CD4-positive, alpha-beta T cell treated with Interferon gamma for 1 hour (primary cell): Measurements from ENCODE around the gene CDC34.

Experiments
- DNase-seq: peaks from one replicate; pipeline ENCODE4 v3.0.0-alpha.2; 2020

CDC34 gene

GRCh38 chr19:497869-498510, 33.6 kb upstream of the CDC34 start:
- no peak for DNase-seq

- DNase-seq, result no peak
Observed at GRCh38 chr19:498511-498891, 33.1 kb upstream of the CDC34 start.

DNA sequence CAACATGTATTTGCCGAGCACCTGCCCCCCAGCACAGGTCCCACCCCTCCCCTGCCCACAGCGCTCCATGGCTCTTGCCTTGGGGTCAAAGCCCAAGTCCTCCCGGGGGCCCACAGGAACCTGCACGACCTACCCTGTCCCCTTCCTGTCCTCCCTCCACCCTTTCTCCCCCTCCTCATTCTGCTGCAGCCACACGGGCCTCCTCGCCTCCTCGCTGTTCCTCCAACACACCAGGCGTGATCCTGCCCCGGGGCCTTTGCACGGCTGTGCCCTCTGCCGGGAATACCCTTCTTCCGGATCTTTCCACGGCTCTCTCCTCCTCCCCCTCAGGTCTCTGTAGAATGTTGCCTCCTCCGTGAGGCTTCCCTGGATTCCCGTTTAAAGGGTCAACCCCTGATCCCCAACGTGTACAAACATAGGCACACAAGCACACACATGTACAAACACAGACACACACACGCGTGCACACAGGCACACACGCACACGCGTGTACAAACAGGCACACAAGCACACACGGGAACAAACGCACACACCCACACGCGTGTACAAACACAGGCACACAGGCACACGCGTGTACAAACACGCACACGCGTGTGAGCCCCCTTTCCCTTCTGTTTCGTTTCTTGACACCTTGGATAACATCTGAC, 32.5 kb upstream of the CDC34 start:
- DNase-seq, result no peak

- DNase-seq, result no peak
Observed at GRCh38 chr19:501646-502045, 29.9 kb upstream of the CDC34 start.

DNA sequence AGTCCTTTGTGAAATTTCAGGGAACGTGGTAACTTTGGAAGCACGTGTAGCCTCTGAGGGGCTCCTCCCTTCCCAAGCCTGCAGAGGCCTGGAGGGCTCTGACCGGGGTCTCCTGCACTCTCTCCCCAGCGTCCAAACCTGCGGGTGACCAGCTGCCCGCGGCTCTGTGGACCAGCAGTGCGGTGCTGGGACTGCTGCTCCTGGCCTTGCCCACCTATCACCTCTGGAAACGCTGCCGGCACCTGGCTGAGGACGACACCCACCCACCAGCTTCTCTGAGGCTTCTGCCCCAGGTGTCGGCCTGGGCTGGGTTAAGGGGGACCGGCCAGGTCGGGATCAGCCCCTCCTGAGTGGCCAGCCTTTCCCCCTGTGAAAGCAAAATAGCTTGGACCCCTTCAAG, 26.9 kb upstream of the CDC34 start:
- DNase-seq, result no peak

DNA sequence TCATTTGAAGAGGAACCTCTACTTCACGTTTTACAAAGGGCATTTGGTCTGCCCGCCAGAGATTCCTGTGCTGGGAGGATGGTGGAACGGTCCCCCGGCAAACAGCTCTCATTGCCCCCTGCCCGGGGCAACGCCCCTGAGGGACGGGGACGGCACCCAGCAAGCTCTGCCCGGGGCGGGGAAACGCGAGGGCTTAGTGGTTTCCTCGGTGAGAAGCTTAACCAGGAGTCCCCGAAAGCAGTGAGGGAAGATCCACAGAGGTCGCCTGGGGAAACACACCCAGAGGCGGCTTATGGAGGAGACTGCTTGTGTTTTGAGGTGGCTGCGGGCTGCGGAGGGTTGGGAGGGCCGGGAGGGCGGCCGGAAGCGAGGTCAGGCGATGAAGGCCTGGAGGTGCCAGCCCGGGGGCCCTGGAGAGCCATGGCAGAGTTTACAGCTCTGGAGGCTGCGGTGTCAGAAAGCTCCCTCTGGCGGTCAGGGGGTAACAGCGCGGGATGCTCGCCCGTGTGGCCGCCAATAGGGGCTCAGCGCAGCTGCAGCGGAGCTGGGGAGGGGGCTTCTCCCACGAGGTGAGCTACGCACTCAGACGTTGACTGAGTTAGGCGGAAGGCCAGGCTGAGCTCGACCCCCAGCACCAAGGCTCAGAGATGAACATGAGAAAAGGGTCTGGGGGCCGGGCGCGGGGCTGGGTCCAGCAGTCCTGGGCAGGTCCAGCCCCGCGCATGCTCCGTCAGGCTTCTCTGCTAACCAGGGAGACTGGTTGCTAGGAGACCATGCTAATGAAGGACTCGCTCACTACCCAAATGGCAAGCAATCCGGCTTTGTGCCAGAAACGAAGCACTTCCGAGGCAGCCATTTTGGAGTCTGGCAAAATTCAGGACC, 24.9 kb upstream of the CDC34 start:
- DNase-seq, result peak; percentile 97

DNA sequence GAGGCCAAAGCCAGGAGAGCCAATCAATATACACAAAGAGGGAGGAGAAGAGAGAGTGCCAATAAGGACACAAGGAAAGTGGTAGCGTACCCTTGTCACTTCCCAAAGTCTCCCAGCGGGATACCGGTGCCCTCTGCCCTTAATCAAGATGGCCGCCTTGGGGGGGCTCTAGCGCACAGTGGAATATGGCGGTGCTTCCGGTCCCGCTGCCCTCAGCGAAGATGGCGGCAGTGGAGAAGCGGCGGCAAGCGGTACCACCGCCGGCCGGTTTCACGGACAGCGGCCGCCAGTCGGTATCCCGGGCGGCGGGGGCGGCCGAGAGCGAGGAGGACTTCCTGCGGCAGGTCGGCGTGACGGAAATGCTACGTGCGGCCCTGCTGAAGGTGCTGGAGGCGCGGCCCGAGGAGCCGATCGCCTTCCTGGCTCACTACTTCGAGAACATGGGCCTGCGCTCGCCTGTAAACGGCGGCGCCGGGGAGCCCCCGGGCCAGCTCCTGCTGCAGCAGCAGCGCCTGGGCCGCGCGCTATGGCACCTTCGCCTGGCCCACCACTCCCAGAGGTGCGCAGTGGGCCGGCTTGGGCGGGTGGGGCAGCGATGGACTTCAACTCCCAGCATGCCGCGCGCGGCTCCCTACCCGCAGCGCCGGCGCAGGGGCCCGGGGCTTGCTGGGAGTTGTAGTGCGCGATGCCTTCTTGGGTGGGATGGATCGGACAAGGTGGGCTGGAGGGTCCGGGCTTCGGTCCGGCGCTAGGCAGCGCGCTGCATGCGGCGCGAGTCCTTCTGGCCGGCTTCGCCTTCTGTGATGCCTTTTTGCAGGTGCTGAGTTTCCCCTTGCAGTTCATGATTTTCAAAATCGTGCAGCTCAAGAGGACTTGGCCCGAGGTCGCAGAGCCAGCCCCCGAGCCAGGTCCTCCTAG, 24.0 kb upstream of the CDC34 start, which contains the start of gene TPGS1:
Gene TPGS1, plus strand, starts transcription at position 212 of the 918 bp plus-strand sequence. Its CDS starts 10 bp downstream, at position 222.
- peak; percentile 70 for DNase-seq

DNA sequence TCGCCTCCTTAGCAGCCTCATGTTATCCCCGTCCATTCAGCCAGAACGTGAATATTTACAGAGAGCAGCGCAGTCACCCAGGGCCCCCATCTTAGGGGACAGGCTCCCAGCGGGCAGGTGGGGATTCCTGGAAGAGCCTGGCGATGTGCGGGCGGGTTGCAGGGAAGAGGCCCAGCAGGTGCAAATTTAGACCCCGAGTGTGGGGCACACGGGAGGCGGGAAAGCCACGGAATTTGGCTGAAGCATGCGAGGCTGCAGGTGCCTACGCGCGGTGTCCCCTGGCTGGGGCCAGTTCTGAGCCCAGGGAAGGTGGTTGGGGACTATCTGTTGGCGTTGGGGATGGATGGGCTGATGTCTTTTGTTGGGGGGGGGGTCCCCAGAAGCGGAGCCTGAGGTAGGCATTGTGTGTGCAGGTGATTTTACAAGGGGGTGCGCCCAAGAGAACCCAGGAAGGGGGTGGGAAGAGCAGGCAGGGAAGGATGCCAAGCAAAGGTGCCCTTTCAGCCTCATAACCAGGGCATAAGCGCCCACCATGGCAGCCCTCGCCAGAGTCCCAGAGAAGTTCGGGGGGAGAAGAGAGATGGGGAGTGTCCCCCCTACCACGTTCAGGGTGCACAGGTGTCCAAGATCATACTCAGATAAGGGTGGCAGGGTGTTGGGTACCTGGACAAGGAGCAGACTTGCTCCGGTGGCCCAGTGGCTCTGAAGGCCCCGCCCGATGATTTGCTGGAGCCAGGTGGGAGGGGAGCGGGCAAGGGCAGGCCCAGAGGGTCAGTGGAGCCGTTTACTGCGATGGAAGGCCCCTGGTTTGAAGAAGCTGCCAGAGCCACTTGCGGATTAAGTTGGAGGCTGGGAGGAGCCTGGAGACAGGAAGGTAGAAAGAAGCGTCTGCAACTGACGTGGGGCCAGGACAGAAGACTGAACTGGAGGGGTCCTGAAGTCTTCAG, 23.1 kb upstream of the CDC34 start:
- DNase-seq, result no peak

DNA sequence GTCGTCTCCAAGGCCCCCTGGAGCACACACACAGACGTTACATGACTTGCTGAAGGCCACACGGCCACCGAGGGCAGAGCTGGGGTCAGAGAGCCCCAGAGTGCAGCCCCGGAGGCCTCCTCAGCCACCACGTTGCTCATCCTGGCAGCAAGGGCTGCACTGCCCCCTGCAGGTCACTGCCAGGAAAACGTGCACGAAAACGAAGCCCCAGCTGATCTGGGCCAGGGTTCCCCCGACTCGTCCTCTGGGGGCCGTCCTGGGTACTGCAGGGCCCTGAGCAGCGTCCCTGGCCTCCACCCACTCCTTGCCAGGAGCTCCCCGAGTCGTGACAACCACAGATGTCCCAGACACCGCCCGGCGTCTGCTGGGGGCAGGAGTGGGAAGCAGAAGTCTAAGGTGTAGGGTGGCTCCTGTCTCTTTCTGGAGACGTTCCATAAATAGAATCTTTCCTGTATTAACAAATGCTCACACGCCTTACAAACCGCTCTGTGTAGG, 20.9 kb upstream of the CDC34 start:
- DNase-seq, result peak; percentile 92

- peak; percentile 90 for DNase-seq
Observed at GRCh38 chr19:511101-511851, 20.3 kb upstream of the CDC34 start.

GRCh38 chr19:512547-513365, 18.8 kb upstream of the CDC34 start:
- DNase-seq, result no peak

DNA sequence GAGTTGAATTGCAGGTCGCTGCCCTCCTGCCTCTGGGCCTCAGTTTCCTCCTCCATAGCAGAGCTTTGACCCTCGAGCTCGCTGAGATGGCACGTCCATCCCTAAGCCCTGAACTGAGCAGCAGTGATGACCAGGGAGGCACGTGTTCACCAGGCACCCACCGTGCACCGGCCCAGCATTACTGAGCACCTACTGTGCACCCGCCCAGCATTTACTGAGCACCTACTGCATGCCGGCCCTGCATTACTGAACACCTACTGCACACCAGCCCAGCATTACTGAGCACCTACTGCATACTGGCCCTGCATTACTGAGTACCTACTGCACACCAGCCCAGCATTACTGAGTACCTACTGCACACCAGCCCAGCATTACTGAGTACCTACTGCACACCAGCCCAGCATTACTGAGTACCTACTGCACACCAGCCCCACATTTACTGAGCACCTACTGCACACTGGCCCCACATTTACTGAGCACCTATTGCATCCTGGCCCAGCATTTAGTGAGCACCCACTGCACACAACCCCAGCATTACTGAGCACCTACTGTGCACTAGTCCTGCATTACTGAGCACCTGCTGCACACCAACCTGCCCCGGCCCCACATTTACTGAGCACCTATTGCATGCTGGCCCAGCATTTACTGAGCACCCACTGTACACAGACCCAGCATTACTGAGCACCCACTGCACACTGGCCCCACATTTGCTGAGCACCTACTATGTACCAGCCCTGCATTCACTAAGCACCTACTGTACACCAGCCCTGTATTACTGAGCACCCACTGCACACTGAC, 18.0 kb upstream of the CDC34 start:
- no peak for DNase-seq

DNA sequence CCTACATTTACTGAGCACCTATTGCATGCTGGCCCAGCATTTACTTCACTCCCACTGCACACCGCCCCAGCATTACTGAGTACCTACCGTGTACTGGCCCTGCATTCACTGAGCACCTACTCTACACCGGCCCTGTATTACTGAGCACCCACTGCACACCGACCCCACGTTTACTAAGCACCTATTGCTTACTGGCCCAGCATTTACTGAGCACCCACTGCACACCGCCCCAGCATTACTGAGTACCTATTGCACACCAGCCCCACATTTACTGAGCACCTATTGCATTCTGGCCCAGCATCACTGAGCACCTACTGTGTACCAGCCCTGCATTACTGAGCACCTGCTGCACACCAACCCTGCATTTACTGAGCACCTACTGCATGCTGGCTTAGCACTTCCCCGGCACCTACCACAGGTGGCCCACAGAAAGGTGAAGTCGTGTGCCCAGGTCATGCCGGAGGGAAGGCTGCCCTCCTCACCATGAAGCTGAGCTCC, 17.3 kb upstream of the CDC34 start:
- DNase-seq, result no peak

- no peak for DNase-seq
Observed at GRCh38 chr19:517721-518597, 13.6 kb upstream of the CDC34 start.

DNA sequence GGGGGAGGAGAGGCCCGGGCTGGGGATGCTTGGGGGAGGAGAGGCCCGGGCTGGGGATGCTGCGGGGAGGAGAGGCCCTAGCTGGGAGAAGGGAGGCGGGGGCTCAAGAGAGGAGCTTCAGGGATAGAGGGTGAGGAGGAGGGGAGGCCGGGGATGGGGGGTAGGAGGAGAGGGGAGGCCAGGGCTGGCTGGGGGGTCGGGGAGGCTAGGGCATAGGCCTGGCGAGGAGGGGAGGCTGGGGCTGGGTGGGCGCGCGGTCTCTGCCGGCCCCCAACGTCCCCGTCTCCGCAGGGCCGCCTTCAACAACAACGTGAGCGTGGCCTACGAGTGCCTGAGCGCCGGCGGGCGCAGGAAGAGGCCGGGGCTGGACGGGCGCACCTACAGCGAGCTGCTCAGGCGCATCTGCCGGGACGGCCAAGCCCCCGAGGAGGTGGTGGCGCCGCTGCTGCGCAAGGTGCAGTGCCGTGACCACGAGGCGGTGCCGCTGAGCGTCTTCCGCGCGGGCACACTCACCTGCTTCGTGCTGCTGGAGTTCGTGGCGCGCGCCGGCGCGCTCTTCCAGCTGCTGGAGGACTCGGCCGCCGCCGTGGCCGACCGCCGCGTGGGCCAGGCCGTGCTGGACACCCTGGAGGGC, 12.8 kb upstream of the CDC34 start:
- DNase-seq, result peak; percentile 69

GRCh38 chr19:519449-519865, 12.1 kb upstream of the CDC34 start:
- no peak for DNase-seq

DNA sequence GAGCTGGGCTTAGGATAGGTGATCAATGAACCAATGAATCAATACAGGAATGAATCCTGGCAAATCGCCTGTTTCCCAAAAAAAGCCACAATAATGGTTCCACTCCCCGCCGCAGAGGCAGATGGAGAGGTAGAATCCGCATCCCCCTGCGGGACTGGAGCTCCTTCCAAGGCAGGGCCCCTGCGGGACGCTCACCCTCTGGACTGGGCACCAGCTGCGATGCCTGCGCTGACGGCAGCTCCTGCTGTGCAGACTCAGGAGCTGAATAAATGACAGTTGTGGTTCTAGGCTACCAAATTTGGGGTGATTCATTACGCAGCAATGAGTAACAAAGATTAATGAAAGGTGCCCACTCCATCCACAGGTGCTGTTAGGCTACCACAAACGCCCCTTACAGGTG, 8.8 kb upstream of the CDC34 start:
- no peak for DNase-seq
